Activated T-helper 9 cell treated with anti-CD3 and anti-CD28 coated beads, Interleukin-2, amount 50 U/mL, for 16 hours (primary cell): Measurements from ENCODE around the gene LRP11.
"Not testable (repeated sequence)": the region's sequence is repeated elsewhere in the genome, so short reads cannot be mapped to it uniquely, and the experiment has no call there.

Experiments
- DNase-seq: peaks from one replicate; pipeline ENCODE4 v3.0.0-alpha.2; 2020; ENCODE audit warnings: low read depth

LRP11 gene

GRCh38 chr6:149848343-149848742, 15.8 kb downstream of the LRP11 start:
- not testable (repeated sequence) for DNase-seq

GRCh38 chr6:149847939-149848267, 16.3 kb downstream of the LRP11 start:
- DNase-seq, result no peak

DNA sequence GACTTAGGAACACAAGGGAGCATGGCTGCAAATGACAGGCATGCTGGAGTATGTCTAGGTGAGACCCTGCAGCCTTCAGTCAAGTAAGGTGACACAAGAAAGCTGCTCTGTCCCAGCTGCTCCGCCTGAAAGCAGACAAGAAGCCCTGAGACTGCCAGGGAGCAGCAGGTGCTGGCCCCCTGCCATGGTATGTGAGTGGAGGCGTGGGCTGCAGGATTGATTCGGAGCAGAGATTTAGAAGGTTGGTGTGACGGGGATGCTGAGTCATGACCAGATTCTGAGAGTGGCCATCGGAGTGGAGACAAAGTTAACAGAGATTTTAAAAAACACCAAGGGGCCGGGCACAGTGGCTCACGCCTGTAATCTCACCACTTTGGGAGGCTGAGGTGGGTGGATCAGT, 17.8 kb downstream of the LRP11 start:
- DNase-seq, result no peak

DNA sequence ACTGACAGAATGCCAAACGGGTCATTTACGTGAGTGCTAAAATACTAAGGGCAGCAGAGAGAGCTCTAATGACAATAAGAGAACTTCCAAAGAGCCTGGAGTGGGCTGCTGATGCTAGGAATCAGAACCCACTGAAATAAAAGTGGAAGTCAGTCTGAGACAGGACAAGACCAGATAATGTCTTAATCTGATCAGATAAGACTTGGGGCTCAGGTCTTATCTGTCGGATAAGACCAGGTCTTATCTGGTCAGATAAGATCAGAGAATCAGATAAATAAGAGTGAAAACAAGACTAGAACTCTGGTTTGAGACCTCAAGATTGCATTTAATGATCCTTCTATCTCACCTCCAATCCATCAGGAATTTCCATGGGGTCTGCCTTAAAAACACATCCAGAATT, 18.6 kb downstream of the LRP11 start:
- no peak for DNase-seq

DNA sequence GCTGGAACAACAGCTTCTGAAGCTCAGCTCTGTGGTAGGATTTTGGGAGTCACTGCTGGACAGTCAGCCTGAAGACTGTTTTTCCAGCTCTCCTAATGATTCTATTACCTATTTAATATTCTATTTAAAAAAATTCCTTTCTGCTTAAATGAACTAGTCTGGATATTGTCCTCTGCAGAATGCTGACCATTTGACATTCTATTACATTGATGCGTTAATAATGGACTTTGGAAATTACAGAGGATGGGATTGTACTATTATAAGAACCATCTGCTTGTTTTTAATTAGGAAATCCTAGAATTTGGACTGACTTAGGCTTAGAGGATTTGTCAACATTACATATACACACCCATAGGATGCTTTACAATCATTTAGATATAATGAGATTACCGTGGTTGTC, 19.7 kb downstream of the LRP11 start:
- no peak for DNase-seq

GRCh38 chr6:149844036-149844435, 20.1 kb downstream of the LRP11 start:
- not testable (repeated sequence) for DNase-seq

- no peak for DNase-seq
Measured at GRCh38 chr6:149843051-149843633, 21.0 kb downstream of the LRP11 start.

- no peak for DNase-seq
Measured at GRCh38 chr6:149842331-149842730, 21.8 kb downstream of the LRP11 start.

- peak; percentile 20 for DNase-seq
Measured at GRCh38 chr6:149840345-149841075, 23.6 kb downstream of the LRP11 start.

DNA sequence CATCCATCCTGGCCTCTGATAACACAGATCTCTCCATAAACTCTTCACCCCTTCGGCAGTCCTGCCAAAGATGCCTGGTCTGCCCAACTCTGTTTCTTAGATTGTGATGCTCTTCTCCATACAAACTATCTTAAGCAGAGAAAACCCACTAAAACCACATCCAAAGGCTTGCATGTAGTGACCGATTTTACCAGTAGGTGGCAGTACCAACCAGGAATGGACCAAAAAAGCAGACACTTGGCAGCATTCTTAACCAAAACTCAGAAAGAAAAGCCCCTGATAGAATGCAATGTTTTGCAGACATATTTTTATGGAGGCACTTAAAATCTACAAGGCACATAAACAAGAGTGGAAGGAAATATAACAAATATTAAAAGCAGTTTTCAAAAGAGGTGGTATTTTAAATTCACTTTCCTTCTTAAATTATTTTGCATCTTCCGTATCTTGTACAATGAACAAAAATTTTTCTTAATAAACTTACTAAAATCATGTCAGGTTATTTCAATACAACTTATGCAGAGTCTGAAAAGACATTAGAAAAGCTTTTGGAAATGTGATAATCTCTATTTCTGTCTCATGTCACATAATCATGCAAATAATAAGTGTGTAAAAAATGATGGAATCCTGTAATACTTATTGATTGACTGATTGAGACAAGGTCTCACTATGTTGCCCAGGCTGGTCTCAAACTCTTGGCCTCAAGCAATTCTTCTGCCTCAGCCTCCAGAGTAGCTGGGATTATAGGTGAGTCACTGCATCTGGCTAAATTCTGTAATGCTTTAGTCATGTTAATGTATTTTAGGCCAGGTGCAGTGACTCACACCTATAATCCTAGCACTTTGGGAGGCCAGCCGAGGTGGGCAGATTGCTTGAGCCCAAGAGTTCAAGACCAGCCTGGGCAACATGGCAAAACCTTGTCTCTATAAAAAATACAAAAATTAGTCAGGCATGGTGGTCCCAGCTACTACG, 29.4 kb downstream of the LRP11 start:
- peak; percentile 41 for DNase-seq

DNA sequence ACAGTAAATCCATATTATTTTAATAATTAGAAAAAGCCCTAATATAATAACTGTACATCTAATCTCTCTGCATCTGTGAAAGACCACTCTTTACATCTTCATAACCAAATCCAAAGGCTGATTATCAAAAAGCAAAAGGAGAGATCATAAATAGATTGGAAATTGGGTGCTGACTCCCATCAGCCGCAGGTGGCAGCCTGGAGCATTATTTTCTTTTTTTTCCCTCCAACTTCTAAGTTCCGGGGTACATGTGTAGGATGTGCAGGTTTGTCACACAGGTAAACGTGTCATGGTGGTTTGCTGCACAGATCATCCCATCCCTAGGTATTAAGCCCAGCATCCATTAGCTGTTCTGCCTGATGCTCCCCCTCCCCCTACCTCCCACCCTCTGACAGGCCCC, 30.5 kb downstream of the LRP11 start:
- DNase-seq, result no peak

DNA sequence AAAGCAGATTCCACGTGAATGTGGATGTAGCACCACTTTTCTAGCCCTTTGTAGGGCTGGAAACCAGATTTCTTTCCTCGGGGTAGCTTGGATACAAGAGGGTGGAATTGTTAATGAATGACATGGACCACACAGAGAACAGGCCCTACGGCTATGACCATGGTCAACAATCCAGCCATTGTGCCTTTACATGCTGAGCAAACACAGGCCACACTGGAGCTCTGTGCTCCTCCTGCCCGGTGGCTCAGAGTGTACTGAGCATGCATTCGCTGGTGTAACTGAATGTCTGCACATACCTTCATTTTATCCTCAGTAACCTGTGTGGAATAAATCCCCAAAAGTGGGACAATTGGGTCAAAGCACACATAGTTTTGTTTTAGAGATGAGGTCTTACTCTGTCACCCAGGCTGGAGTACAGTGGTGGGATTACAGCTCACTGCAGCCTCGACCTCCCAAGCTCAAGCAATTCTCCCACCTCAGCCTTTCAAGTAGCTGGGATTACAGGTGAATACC, 32.8 kb downstream of the LRP11 start:
- DNase-seq, result no peak

DNA sequence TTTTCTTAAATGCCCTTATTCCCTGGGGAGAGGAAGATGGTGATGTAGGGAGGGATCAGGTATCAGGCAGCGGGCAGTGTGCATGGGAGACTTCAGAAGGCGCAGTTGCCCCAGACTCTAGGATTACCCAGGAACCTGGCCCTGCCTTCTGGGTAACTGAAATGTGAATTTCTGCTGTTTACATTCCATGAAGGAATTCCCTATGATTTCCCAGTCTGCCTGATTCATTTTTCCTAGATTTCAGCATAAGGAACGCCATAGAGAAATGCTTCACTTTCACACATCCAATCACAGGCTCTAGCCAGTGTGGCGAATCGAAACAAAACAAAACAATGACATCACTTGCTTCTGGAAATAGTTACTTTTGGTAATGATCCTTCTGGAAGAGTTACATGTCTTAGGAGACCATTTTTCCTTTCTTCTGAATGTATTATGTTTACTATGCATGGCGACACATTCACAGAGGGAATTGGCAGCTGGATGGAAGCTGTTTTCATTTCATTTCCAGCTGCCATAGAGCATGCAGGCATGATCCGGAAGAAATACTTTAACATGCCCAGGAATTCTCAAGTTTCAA, 33.3 kb downstream of the LRP11 start:
- DNase-seq, result no peak

- DNase-seq, result no peak
Measured at GRCh38 chr6:149825292-149825691, 38.9 kb downstream of the LRP11 start.

DNA sequence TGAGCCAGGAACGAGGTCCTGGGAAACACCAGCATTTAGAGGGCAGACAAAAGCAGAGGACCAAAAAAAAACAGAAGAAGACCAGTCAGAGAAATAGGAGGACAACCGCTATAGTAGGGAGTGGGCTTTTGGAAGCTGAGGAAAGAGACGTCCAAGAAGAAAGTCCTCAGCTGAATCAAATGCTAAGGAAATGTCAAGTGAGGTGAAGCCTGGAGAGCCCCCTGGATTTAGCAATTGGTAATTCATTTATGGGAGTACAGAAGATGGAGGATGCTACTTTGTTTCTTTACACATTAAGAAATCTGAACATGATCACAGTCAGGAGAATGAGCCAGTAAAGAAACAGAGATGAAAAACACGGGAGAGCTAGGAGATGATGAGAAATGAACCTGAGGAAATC, 41.1 kb downstream of the LRP11 start:
- no peak for DNase-seq

GRCh38 chr6:149821492-149821891, 42.7 kb downstream of the LRP11 start:
- no peak for DNase-seq

- DNase-seq, result no peak
Measured at GRCh38 chr6:149820506-149820905, 43.7 kb downstream of the LRP11 start.

GRCh38 chr6:149815788-149816187, 48.4 kb downstream of the LRP11 start:
- no peak for DNase-seq

DNA sequence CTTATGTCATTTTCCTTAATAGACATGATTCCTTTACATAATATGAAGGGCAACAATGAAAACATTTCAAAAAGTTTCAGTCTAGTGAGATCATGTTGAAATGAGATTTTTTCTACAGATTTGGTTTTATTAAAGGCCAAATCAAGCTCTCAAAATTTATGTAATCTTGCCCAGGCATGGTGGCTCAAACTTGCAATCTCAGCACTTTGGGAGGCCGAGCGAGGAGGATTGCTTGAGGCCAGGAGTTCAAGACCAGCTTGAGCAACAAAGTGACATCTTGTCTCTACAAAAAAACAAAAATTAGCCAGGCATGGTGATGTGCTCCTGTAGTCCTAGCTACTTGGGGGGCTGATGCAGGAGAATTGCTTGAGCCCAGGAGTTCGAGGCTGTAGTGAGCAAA, 50.8 kb downstream of the LRP11 start:
- DNase-seq, result no peak

- no peak for DNase-seq
Measured at GRCh38 chr6:149809798-149810197, 54.4 kb downstream of the LRP11 start.

DNA sequence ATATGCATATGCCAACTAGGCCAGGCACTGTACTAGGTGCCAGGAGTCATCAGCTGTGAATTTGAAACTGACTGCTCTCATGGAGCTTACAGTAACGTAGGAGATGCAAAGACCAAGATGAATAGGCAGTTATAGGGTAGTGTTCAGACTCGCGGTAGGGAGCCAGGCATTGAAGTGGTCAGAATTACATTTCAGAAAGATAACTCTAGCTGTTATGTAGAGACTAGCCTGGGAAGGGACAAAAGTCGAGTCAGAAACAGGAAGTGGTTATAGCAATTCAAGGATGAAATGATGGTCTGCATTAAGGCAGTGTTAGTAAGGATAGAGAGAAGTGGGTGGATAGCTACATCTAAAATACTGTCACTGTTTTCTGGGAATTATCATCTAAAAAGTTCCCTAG, 58.0 kb downstream of the LRP11 start:
- no peak for DNase-seq

- DNase-seq, result no peak
Measured at GRCh38 chr6:149783551-149783950, 80.6 kb downstream of the LRP11 start.
